ENCODE data around the gene SYT17.

The SYT17 gene

DNA sequence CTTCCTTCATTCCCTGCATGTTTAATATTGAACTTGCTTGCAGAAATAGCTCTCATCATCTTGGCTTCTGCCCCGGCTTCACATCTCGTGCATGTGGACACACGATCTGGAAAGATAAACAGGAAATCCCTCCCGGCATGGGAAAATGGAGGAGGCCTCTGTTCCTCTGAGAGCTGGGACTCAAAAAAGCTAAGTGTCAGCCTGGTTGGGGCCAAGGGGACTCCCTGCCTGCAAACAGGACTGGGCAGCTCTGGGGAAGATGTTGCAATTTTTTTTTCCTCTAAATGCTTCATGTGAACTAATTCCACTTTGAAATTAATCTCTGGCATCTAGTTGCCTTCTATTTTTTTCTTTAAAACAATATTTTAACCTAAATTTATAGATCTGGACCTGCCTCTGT is 29.4 kb upstream of the SYT17 start:
- DNase-seq (ENCODE audit: low spot score), result no peak

DNA sequence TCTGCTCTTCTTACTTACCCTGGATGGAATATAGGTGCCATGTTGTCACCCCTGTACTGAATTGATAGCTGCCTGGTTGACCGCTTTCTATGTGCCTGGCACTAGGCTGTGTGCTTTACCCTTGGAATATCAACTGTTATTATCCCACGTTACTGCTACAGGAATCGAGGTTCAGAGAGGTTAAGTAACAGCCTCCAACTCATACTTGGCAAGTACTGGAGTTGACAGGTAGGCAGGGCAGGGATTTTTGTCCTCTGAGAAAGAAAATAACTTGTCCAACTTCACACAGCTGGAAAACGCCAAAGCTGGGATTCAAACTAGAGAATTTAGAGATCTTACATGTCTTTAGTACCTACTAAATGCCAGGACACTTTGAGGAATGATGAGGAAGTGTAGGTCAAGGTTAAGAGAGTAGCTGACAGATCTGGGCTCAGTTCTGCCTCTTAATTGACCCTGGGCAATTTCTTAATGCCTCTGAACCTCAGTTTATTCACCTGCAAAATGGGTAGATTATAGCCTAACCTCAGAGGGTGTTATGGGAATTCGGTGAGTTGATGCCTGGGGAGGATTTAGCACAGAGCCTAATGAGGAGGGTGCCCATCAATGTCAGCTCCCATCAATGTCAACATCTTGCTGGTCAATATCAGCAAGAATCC is 28.5 kb upstream of the SYT17 start:
- no peak for DNase-seq (ENCODE audit: low spot score)

GRCh38 chr16:19140396-19140795 is 27.6 kb upstream of the SYT17 start:
- no peak for DNase-seq (ENCODE audit: low spot score)

DNA sequence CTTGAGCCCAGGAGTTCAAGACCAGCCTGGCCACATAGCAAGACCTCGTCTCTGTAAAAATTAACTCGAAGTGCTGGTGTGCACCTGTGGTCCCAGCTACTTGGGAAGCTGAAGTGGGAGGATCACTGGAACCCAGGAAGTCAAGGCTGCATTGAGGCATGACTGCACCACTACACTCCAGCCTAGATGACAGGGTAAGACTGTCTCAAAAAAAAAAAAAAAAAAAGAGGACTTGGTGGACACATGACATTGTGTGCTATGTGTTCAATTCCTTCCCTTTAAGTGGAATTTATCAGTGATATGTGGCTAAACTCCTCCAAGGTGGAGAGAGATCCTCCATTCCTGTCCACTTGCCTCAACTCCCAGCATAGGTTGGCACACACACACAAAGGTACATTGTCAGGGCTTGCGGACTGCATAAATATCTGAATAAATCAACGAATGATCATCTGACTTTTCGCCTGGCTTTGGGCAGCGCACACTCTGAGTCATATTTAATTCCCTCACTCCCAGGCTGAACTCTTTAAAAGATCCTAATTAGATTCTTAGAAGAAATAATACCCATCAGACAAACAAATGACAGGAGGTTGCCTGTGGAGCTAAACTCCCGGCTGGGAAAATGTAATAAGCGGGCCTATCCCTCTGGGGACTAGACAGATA is 25.0 kb upstream of the SYT17 start:
- DNase-seq (ENCODE audit: low spot score), result peak; percentile 93

DNA sequence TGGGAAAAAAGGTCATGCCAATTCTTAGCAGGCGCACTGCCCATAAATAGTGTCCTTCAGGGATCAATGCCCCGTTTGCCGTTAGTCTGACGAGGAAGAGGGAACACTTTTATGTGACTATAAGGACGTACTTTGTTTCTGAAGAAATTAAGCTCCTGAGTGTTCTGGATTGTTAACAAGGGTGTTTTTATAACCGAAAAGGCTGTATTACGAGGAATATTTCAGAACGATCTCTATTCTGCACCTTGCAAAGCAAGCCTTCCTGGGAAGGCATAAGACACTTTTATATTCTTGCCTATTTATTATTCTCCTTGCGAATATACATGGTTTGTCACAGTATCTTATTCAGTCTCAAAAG is 24.5 kb upstream of the SYT17 start:
- DNase-seq (ENCODE audit: low spot score), result no peak

- DNase-seq (ENCODE audit: low spot score), result no peak
Measured at GRCh38 chr16:19145010-19145409, 23.0 kb upstream of the SYT17 start.

- no peak for DNase-seq (ENCODE audit: low spot score)
Measured at GRCh38 chr16:19147126-19147525, 20.9 kb upstream of the SYT17 start.

DNA sequence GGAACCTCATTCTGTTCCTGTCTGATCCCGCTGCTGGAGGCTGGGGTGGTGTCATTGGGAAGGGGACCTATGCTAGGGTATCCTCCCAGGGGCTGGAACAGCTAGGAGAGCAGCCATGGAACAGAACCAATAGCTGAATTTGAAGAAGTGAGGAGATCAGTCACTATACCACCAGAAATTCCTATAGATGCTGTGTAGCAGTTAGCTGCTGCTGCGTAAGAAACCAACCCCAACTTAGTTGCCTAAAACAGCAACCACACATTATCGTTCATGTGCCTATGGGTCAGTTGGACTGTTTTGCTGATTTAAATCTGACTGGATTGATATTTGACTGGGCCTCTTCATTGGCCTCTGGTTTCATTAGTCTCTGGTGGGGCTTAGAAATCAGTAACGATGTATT is 20.4 kb upstream of the SYT17 start:
- no peak for DNase-seq (ENCODE audit: low spot score)

DNA sequence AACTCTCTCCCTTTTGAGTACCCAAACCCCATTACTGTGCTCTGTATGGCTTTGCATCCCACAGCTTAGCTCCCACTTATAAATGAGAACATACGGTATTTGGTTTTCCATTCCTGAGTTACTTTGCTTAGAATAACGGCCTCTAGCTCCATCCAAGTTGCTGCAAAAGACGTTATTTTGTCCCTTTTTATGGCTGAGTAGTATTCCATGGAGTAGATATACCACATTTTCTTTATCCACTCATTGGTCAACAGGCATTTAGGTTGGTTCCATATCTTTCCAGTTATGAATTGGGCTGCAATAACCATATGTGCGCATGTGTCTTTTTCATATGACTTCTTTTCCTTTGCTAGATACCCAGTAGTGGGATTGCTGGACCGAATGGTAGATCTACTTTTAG is 19.9 kb upstream of the SYT17 start:
- DNase-seq (ENCODE audit: low spot score), result no peak

- DNase-seq (ENCODE audit: low spot score), result no peak
Measured at GRCh38 chr16:19151310-19151709, 16.7 kb upstream of the SYT17 start.

DNA sequence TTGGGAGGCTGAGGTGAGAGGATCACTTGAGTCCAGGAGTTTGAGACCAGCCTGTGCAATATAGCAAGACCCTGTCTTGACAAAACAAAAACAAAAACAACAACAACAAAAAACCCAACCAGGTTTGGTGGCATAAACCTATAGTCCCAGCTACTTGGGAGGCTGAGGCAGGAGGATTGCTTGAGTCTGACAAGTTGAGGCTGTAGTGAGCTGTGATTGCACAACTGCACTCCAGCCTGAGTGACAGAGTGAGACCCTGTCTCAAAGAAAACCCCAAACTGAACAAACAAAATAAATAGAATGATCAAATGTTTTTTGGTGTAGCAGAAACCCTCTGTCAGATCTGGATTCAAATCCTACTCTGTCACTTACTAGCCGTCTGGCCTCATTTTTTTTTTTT is 16.0 kb upstream of the SYT17 start:
- DNase-seq (ENCODE audit: low spot score), result no peak

GRCh38 chr16:19153876-19154275 is 14.2 kb upstream of the SYT17 start:
- DNase-seq (ENCODE audit: low spot score), result peak; percentile 56

- no peak for DNase-seq (ENCODE audit: low spot score)
Measured at GRCh38 chr16:19162085-19162484, 6.0 kb upstream of the SYT17 start.

- no peak for DNase-seq (ENCODE audit: low spot score)
Measured at GRCh38 chr16:19163215-19163614, 4.8 kb upstream of the SYT17 start.

GRCh38 chr16:19164285-19164684 is 3.8 kb upstream of the SYT17 start:
- DNase-seq (ENCODE audit: low spot score), result no peak

DNA sequence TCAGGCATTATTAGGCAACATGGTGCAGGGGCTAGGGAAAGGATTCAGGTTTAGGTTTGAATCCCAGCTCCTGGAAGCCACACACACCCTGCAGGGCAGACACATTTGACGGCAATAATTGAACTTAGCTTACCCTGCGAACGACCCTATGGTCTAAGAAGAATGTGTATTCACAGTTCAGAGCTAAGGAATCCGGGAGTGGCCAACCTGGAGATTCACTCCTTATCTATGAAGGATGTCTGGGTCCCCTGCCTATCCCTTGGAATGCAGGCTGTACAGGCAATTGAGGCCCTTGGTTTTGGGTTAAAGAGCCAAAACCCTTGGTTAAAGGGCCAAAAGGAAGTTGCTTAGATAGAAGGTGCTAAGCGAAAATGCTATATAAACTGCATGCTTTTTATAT is 2.9 kb upstream of the SYT17 start:
- DNase-seq (ENCODE audit: low spot score), result no peak

DNA sequence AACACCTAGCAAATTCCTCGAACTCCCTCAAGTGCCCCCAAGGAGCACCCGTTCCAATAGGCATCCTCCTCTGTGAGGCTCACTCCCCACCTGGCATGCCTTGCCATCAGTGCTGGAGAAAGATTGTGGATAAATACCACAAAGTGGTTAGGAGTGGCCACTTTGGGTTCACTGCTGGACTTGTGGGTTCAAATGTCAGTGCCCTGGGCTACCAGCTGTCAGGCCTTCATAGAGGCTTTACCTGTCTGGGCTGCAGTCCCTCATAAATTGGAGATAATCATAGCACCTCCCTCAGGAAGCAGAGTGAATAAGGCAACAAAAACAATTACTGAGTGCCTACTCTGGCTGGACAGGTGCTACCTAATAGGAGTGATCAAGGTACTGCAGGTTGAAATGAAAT is 1.5 kb upstream of the SYT17 start:
- no peak for DNase-seq (ENCODE audit: low spot score)

- no peak for DNase-seq (ENCODE audit: low spot score)
Measured at GRCh38 chr16:19168371-19169081, 486 bp downstream of the SYT17 start.

- no peak for DNase-seq (ENCODE audit: low spot score)
Measured at GRCh38 chr16:19169082-19169639, 1.1 kb downstream of the SYT17 start.

DNA sequence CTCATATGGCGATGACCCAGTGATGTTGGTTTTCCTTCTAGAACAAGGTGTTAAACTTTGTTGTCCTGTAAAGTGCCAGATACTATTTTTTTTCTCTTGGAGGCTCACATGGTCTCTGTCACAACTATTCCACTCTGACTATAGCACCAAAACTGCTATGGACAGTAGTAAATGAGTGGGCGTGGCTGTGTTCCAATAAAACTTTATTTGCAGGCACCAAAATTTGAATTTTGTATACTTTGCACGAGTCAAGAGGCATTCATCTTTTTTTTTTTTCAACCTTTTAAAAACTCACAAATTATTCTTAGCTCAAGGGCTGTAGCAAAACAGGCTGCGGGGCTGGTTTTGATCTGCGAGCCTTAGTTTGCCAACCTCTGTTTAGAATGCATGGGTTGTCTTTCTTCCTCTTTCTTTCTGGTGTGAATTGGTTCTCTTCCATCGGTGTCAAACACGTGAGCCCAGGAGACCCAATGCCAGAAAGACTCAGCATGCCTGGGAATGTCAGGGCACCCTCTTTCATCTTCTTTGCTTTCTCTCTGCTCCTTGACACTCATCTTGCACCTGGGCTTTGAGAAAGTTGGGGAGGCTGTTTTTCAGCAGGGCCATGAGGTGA is 2.1 kb downstream of the SYT17 start:
- no peak for DNase-seq (ENCODE audit: low spot score)

- no peak for DNase-seq (ENCODE audit: low spot score)
Measured at GRCh38 chr16:19172098-19172780, 4.2 kb downstream of the SYT17 start.

DNA sequence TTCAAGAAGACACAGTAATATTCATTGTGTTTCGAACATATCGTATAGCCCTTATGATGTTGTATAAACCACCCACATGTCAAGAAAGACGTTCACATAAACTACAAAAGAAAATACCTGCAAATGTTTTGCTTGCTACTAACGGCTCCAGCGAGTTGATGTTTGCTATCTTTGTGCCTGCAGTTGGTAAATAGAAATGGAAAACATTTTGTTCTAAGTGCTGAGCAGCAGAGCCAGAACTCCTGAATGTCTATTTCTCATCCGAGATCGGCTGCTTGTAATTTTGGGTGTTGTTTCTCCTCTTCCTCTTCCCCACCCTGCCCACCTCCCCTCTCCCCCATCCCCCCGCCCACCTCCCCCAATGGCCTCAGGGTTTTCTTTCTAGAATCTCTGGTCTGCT is 5.0 kb downstream of the SYT17 start:
- no peak for DNase-seq (ENCODE audit: low spot score)
